T1000 (cell line): ENCODE measurements around the gene LSM12.
"Not testable (repeated sequence)": the region's sequence is repeated elsewhere in the genome, so short reads cannot be mapped to it uniquely, and the experiment has no call there.

Source experiments
- DNase-seq: peaks from one replicate; lab custom pipeline; 2025; ENCODE audit warnings: mixed read lengths; lab: John Stamatoyannopoulos, UW

The LSM12 gene

DNA sequence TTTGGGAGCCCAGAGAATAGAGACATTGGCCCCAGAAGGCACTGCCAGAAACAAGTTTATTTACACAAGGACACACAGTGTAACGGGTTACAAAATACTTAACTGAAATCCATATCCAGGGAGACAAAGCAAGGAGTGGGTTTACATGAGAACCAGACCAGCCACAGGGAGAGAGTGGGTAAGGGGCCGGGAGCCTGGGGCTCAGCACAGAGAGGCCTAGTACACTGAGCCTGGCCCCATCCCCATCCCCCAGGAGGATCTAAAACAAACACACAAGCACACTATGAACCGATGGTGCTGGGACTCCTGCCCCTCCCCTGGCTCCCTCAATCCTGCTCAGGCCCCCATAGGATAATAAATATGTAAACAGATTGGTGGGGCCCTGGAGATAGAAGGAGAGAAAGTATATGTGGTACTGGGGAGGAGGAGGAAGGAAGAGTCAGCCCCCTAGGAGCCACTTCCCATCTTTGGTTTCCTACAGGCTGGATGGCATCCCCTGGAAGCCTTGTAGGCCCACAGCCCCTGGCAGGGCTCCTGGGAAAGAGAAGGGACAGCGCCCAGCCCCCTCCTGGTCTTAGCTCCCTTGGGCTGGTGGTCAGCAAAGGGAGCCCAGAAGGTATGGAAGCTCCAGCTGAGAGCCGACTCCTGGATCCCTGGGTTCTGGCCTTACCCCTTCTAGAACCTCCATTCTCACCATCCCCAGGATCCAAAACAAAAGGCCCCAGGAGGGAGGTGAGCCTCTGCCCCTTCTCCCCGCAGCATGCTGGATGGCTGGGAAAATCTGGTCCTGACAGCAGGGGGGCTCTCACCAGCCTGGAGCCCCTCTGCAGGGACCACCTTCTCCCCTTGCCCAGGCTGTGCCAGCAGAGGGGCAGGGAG lies 10.5 kb upstream of the LSM12 start:
- DNase-seq, result no peak

DNA sequence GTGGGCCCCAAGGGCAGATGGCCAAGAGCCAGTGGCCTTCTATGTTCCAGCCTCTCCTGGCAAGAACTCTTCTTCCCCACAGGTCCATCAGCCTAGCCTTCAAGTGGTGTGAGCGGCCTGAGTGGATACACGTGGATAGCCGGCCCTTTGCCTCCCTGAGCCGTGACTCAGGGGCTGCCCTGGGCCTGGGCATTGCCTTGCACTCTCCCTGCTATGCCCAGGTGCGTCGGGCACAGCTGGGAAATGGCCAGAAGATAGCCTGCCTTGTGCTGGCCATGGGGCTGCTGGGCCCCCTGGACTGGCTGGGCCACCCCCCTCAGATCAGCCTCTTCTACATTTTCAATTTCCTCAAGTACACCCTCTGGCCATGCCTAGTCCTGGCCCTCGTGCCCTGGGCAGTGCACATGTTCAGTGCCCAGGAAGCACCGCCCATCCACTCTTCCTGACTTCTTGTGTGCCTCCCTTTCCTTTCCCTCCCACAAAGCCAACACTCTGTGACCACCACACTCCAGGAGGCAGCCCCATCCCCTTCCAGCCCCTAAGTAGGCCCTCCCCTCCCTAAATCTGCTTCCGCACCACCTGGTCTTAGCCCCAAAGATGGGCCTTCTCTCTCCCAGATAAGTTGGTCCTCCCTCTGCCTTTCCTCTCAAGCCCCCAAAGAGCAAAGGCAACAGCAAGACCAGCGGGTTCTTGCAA lies 9.3 kb upstream of the LSM12 start:
- no peak for DNase-seq

DNA sequence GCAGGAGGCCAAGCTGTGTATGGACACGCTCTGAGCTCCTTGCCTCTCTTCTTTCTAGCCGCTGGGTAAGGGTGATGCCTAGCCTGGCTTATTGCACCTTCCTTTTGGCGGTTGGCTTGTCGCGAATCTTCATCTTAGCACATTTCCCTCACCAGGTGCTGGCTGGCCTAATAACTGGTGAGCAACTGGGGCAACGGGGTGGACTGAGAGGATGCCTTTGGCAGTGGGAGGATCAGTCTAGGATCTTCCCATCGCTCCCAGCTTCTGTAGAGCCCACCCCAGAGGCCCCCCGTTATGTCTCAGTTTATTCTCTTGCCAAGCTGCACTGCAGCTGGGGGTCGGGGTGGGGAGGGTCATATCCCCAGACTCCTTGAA lies 8.4 kb upstream of the LSM12 start:
- no peak for DNase-seq

DNA sequence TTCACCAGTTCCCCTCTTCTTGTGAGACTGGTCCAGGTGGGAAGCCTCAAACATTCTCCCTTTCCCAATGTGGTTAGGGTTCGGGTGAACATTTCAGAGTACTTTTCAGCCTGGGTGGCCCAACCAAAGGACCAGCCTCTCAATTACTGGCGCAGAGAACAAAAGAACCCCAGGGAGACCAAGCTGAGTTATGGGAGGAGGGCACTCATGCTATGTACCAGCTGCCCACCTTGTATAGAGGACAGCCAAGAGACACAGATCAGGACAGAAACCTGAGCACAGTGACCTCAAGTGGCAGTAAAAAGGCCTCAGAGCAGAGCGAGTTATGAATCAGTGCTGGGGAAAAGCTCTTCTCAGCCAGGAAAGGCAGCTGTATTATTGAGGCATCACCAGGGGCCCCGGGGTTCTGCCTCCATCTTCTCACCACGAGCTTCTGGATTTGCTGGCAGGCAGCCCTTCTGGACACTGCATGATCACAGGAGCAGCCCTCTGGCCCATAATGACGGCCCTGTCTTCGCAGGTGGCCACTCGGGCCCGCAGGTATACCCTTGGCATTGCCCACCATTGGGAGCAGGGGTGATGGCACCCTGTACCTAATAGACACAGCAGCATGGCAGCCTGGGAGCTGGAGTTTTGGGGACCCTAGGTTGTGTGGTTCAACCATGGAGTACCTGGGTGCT lies 7.9 kb upstream of the LSM12 start:
- DNase-seq, result no peak

DNA sequence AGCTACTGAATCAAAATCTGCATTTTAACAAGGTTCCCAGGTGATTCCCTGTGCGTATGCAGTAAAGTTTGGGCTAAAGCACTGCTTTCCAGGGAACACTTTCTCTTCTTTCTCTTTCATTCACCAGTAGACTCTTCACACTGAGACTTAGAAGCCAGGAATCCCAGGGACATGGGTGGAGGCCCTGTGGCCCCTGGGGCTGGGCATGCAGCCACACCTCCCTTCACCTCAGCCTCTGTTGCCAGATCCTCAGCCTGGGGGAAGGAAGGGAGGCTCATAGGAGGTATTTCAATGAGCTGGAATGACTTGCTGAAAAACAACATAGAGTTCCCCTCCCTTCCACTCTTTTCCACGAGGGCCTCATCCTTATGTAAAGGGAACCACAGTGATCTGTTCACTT lies 5.3 kb upstream of the LSM12 start:
- no peak for DNase-seq

DNA sequence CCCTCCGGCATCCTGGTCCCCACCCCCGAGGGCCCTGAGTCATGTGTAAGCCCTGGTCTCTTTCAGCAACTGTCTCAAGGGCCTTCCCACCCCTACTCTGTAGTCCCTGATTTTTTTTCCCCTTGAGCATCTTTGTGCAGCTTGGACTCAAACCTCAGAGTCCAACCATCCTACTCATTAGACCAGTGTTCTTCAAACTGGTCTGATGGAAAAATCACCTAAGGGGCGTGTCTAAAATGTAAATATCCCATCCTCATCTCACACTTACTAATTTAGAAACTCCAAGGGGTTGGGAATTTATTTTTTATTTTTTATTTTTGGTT lies 4.7 kb upstream of the LSM12 start:
- no peak for DNase-seq

DNA sequence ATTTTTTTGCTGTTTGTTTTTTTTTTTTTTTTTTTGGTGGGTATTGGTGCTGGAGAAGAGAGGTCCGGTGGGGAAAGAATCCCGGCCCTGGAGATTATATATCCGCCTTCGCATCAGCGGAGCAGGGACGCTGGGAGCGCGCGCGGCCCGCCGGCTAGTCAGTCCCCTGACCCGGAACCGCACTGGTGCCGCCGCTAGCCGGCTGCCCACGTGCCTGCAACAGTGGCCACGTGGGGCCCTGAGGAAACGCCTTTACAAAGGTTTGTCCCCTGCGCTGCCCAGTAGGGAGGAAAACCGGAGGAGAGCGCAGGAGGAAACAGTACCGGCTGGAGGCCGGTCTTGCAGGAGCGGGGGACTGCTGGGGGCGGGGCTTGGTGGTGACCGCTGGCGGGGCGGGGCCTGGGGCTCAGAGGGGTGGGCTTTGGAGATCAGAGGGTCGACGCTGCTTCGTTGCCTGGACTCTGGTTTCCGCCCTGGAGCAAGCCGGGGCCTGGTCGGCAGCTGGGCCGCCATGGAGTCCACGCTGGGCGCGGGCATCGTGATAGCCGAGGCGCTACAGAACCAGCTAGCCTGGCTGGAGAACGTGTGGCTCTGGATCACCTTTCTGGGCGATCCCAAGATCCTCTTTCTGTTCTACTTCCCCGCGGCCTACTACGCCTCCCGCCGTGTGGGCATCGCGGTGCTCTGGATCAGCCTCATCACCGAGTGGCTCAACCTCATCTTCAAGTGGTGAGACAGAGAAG lies 4.2 kb upstream of the LSM12 start, which contains the start of gene G6PC3:
Gene G6PC3 (plus strand): TSS at position 281 of the 743 bp plus-strand sequence. CDS start 231 bp downstream, at position 512.
- DNase-seq, result peak; percentile 90

DNA sequence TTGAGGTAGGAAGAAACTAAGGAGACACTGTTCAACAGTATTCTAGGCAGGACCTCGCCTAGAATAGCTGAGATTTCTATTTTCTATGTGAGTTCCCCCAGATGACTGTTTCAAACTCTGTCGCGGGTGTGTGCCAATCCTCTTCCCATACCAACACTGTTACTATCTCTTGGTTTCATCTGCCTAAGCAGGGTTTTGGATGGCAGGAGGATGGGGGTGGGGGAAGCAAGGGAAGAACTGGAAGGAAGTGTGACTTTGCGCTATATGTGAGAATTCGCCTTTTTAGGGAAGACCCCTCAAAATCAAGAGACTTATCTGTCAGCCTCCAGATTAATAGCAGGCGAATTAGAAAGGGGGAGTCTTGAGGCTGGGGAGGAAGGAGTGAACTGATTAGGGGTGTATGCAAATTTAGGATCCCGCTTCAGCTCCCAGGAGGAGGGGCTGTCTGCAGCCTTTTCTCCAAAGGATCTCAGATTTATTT lies 3.5 kb upstream of the LSM12 start:
- no peak for DNase-seq

DNA sequence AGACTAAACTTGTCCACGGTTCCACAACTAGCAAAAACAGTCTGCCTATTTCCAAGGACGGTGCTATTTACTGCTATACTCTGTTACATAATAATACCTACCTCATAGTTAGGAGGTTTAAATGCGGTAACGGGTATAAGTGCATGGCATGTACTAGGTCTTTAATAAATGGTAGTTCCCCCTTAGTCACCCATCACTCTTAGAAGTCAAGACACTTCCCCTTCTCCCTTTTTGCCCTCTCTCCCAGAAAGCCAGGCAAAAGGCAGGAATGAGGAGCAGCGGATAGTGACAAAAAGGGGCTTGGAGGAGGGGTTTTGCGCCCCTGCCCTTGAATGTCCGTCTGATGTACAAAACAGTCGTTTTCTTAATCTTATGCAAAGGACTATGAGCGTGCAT lies 1.1 kb upstream of the LSM12 start:
- DNase-seq, result no peak

DNA sequence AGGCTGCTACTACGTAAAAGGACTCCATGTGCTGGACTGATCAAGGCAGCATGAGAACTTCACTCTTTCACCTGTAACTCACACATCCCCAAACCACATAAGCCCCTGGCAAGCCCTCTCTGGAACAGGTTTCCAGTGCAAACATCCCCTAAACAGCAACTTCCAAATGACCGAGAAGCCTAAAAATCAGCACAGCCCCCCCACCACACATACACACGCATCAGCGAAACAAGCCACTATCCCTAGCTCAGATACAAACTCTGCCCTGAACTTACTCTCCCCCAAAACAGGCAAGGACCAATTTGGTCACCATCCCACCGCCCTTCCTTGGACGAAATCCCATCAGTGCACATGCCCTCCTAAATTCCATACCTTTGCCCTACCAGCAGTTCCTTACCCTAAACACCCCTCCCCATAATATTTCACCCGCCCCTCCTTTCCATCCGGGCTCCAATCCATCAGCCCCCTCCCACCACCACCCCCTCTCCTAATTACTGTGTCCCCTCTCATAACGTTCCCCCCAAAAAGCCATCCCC lies 735 bp downstream of the LSM12 start:
- no peak for DNase-seq

DNA sequence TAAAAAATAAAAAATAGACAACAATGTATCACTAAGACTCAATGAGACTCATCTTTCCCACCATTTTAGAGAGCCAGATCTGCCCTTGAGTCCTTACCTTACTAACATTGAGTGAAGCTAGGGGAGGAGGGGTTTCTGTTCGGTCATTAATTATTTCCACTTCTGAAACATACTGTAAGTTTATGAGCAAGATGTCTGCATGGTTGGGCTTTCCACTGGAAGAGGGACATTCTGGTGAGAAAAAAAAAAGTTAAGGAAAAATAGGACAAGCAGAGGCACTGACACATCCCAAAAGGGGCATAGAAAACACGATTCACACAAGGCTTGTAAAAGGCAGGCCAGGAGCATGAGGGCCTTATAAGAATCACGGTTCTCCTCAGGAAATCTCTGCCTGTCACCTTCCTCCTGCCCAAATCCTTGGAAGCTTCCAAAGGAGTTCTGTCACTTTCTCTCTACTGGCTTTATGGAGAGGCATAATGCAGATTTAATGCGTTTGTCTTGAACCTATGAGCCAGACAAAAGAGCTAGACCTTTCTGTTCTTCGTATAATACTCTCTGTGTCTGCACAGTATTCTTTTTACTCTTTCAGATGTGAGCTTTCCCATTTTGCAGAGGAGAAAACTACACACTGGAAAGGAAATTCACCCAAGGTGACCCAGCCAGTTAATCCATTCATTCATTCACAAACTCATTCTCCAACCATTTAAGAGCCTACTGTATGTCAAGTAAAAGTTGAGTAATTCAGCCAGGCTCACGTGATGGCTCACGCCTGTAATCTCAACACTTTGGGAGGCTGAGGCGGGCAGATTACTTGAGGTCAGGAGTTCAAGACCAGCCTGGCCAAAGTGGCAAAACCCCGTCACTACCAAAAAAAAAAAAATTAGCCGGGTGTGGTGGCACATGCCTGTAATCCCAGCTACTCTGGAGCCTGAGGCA lies 2.5 kb downstream of the LSM12 start:
- no peak for DNase-seq

DNA sequence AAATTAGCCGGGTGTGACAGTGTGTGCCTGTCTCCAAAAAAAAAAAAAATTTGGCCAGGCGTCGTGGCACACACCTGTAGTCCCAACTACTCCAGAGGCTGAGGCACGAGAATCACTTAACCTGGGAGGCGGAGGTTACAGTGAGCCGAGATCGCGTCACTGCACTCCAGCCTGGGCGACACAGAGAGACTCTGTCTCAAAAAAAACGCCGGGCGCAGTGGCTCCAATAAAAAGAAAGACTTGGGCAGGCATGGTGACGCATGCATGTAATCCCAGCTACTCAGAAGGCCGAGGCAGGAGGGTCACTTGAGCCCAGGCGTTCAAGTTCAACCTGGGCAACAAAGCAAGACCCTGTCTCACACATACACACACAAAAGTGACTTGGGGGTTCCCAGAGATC lies 3.6 kb downstream of the LSM12 start:
- no peak for DNase-seq

DNA sequence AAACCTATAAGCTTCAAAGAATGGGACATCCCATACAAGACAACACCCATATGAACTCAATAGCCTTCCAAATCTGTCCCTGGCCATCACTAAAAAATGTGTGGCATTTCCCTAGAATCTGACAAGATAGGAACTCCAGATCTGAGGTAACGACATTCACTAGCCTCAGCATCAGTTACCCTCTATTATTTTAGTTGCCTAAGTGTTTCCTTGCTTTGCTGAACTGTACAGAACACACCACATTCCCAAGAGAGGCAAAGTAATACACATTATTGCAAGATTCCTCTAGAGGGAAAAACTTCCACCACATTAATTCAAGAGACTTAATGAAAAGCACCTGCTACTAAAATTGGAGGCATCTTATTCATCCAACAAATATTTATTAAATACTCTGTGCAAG lies 5.0 kb downstream of the LSM12 start:
- no peak for DNase-seq

DNA sequence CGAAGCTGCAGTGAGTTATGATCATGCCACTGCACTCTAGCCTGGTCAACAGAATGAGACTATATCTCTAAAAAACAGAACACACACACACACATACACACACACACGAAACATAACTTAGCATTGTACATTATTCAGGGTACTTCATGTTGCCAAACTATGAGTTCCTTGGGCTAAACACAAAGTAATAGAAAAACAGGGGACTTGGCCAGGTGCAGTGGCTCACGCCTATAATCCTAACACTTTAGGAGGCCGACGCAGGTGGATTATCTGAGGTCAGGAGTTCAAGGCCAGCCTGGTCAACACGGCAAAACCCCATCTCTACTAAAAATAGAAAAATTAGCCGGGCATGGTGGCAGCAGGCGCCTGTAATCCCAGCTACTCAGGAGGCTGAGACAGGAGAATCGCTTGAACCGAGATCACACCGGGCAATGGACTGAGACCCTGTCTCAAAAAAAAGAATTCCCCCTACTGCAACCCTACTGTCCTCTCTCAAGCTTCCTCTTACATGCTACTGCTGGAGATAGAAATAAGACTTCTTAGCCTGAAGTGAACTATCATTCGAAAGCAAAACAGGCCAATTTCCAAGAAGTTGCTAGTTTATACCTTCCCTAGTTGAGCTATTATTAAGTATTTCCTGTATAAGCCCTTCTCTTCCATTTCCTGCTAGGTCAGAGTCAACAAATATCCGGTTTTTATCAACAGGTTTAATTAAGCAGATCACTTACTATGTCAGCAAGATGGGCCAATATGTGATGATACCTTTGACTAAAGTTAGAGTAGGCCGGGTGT lies 7.2 kb downstream of the LSM12 start:
- no peak for DNase-seq

DNA sequence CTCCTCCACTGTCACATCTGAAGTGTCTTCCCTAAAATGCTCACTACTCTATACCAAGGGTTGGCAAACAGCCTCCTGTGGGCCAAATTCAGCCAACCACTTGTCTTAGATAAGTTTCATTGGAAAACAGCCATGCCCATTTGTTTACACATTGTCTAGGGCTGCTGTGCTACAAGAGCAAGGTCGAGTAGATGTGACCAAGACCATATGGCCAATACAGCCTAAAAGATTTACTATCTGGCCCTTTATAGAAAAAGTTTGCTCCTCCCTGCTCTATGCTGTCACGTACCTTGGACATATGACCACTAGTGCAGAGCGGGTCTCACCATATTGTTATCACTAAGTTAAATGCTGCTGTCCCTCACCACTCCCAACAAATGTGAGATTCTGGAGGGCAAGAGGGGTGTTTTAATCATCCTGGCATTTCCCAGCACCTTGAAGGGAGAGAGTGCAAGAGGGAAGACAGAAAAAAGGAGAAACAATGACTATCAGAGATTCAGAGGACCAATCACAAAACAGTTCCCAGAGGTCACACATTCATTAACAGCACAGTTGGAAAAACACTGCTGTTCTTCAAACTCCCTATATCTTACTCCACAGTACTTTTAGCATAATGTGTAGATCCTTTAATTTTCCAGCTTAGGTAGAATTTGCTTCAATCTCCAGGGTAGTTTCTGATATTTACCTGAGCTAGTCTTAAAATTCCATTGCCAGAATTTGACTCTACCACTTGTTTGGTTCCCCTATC lies 13.2 kb downstream of the LSM12 start:
- no peak for DNase-seq

DNA sequence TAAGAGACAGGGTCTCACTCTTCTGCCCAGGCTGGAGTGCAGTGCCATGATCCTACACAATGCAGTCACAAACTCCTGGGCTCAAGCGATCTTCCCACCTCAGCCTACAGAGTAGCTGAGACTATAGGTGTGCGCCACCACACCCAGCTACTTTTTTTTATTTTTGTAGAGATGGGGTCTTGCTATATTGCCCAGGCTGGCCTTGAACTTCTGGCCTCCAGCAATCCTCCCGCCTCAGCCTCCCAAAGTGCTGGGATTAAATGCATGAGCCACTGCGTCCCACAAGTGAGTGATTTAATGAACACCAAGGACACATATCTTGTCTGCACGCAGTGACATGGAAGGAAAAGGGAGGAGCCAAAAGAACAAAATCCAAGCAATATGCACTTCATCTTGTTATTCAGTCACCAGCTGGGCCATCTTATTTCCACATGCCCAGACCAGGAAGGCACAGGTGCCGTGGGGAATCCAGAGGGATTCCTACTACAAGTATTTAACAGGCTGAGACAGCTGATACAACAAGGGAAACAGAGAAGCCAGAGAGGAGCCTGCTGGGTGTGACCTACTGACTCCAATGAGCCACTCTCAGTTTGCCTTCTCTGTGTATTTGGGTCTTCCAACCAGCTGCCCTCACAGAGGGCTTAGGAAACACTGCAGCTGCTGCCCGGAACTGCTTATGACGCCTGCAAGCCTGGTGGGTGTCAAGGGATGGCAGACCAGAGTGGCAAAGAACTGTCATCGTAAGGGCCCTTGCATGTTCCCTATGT lies 17.0 kb downstream of the LSM12 start:
- no peak for DNase-seq

DNA sequence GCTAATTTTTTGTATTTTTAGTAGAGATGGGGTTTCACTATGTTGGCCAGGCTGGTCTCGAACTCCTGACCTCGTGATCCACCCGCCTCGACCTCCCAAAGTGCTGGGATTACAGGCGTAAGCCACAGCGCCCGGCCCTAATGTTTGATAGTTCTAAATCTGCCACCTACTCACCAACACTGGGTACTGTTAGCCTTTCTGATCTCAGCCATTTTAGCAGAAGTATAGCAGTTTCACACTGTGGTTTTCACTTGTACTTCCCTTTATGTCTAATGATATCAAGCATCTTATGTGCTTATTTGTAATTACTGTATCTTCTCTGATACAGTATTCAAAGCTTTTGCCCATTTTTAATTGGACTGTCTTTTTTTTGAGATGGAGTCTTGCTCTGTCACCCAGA lies 19.6 kb downstream of the LSM12 start:
- DNase-seq, result not testable (repeated sequence)

DNA sequence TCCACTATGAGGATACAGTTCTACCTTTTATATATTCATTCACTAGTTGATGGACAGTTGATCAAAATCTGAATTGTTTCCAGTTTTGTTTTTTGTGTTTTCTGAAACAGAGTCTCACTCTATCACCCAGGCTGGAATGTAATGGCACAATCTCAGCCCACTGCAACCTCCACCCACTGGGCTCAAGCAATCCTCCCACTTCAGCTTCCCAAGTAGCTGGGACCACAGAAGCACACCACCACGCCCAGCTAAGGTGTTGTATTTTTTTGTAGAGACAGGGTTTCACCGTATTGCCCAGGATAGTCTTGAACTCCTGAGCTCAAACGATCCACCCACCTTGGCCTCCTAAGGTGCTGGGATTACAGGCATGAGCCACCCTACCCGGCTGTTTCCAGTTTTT lies 21.0 kb downstream of the LSM12 start:
- no peak for DNase-seq
